Esophagus muscularis mucosa (tissue), 4 donors: ENCODE measurements around the gene NCF4. TPM values are rescaled to one million over a fixed set of nuclear protein-coding genes. Genes with fewer than 3 reads are reported as not detected.

Experiments
- DNase-seq: peaks from one replicate; pipeline ENCODE4 v3.0.0-alpha.2; 2017; ENCODE audit errors: extremely low spot score
- H3K27ac ChIP-seq, 4 donors: fragments of 200-600 bp; sonication (generic); replicated peaks in 1 of 4; 1 replicate in 3 of 4; 2 replicates in 1 of 4; pipeline ENCODE4 v1.5.1; 2016 to 2019; ENCODE audit warnings: mild to moderate bottlenecking in 1 of 4
- H3K27me3 ChIP-seq, 4 donors: fragments of 200-600 bp; sonication (generic); one replicate each; pipeline versions ENCODE4 v1.5.1 to v1.6.0; 2016 to 2019
- H3K36me3 ChIP-seq, 4 donors: fragments of 200-600 bp; sonication (generic); one replicate each; pipeline ENCODE4 v1.5.1; 2016 to 2019
- H3K4me1 ChIP-seq, 4 donors: fragments of 200-600 bp; sonication (generic); one replicate each; pipeline ENCODE4 v1.5.1; 2016 to 2019
- H3K4me3 ChIP-seq, 4 donors: fragments of 200-600 bp; sonication (generic); 1 replicate in 2 of 4; 2 replicates in 2 of 4; pipeline ENCODE4 v1.5.1; 2016 to 2019; ENCODE audit warnings: mild to moderate bottlenecking in 4 of 4, moderate library complexity in 1 of 4
- H3K9me3 ChIP-seq, 4 donors: fragments of 200-600 bp; sonication (generic); 1 replicate in 3 of 4; 2 replicates in 1 of 4; pipeline ENCODE4 v1.5.1; 2016 to 2019
- EP300 ChIP-seq: sonication (generic); formaldehyde crosslinking; IDR thresholded peaks from one replicate; pipeline ENCODE4 v1.6.1; 2017; ENCODE audit warnings: antibody characterized with exemption
- POLR2A ChIP-seq: fragments of 450-650 bp; IDR thresholded peaks from one replicate; pipeline ENCODE4 v1.6.1; 2017; ENCODE audit warnings: antibody characterized with exemption, moderate library complexity, mild to moderate bottlenecking, low read depth
- POLR2AphosphoS5 ChIP-seq, 2 donors: sonication (generic); formaldehyde crosslinking; IDR thresholded peaks; one replicate each; pipeline ENCODE4 v1.6.1; 2017; ENCODE audit warnings: antibody characterized with exemption in 2 of 2
- WGBS: methylation state at CpG from one replicate; pipeline ENCODE4 v1.1.5; 2018; 5-methylcytosine and 5-hydroxymethylcytosine counted together
- intact Hi-C: fragments of 100-400 bp; cut with DNase I; formaldehyde crosslinking; loops from one replicate; pipeline ENCODE4 v1.15.1; 2023
- total RNA-seq, 4 donors: library from RNA; depleted of rRNA; stranded (reverse); fragments of >200 nt; gene quantifications; one replicate each; pipeline versions ENCODE4 v1.1.0 to v1.2.1, GENCODE V29; 2016
- TF ChIP-seq, protein P1 (sequence below), 3 experiments: fragments of 200-600 bp in 2 of 3; fragments of 450-650 bp in 1 of 3; sonication (generic) in 2 of 3; IDR thresholded peaks; one replicate each; pipeline ENCODE4 v1.5.1; 2017 to 2019; ENCODE audit warnings: antibody characterized with exemption in 3 of 3, mild to moderate bottlenecking in 2 of 3, moderate library complexity in 1 of 3

Gene NCF4
- total RNA-seq, 4 donors from 2014 or later, result 8.4 to 26.0 (median 14.2) TPM

GRCh38 chr22:36907253-36908195, 46.7 kb downstream of the NCF4 start:
- peaks cover 0 to 45% (median 0%) of the 10 kb centered on the region in 4 donors for H3K27me3 ChIP-seq
- no peak for TF ChIP-seq POLR2AphosphoS5 (IDR thresholded peaks at IDR 0.05)
- TF ChIP-seq, protein P1, sequence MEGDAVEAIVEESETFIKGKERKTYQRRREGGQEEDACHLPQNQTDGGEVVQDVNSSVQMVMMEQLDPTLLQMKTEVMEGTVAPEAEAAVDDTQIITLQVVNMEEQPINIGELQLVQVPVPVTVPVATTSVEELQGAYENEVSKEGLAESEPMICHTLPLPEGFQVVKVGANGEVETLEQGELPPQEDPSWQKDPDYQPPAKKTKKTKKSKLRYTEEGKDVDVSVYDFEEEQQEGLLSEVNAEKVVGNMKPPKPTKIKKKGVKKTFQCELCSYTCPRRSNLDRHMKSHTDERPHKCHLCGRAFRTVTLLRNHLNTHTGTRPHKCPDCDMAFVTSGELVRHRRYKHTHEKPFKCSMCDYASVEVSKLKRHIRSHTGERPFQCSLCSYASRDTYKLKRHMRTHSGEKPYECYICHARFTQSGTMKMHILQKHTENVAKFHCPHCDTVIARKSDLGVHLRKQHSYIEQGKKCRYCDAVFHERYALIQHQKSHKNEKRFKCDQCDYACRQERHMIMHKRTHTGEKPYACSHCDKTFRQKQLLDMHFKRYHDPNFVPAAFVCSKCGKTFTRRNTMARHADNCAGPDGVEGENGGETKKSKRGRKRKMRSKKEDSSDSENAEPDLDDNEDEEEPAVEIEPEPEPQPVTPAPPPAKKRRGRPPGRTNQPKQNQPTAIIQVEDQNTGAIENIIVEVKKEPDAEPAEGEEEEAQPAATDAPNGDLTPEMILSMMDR (IDR thresholded peaks at IDR 0.05), result no peak
- no peak for TF ChIP-seq EP300
- no peak for TF ChIP-seq POLR2A
- H3K4me3 ChIP-seq, result no peak overlapping the region
- no peak for DNase-seq
- peaks cover 0 to 6% (median under 1%) of the 10 kb centered on the region in 4 donors for H3K4me1 ChIP-seq
- no peaks in the 10 kb centered on the region for H3K9me3 ChIP-seq
- H3K36me3 ChIP-seq, result no peaks in the 10 kb centered on the region
- no peak overlapping the region for H3K27ac ChIP-seq
- WGBS, result 81% methylated on average over 7 of the region's 7 CpGs
- intact Hi-C loops, result no loop called here

- intact Hi-C loops, result no loop called here
- H3K27ac ChIP-seq, result no peak overlapping the region
- DNase-seq, result no peak
- TF ChIP-seq, protein P1 (IDR thresholded peaks at IDR 0.05), result no peak
- no peak for TF ChIP-seq EP300
- TF ChIP-seq POLR2AphosphoS5 (IDR thresholded peaks at IDR 0.05), result no peak
- no peak for TF ChIP-seq POLR2A
- peaks cover 0 to 20% (median 0%) of the 10 kb centered on the region in 4 donors for H3K27me3 ChIP-seq
- H3K4me1 ChIP-seq, result peaks cover 0 to 14% (median 4%) of the 10 kb centered on the region in 4 donors
- no peaks in the 10 kb centered on the region for H3K36me3 ChIP-seq
- no peaks in the 10 kb centered on the region for H3K9me3 ChIP-seq
- H3K4me3 ChIP-seq, result no peak overlapping the region
Observed at GRCh38 chr22:36910461-36910860, 49.7 kb downstream of the NCF4 start.

DNA sequence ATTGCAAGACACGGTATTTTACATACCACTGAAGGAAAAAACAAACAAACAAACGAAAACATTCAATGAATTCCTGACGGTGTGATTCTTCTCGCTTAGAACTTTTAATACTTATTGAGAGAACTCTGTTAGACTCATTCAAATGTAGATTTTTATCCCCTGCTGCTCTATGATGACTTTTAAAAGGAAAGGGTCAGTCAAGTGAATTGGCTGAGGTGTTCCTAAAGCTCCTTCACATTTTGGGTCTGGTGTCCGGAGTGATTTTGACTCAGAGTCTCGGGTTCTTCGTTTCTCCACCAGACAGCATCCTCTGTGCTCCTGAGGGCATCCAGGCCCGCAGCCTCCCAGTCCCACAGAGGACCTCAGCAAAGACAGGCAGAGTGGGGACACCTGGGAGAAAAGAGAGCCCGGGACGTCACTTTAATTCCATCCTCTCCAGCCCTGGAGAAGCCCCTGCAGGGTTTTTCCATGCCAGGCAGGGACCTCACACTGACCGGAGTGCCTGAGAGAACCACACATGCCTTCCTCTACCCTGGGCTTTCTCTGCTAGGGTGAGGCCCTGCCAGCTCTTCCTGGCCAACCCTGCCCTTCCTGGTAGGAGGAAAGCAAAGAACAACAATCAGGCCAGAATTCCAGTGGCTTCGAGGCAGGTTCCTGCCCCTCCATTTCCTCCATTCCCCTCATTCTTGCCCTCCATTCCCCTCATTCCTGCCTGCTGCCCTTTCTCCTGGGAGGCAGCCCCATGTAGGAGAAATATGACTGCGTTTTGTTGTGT, 51.3 kb downstream of the NCF4 start:
- 60% methylated on average over 13 of the region's 13 CpGs for WGBS
- H3K36me3 ChIP-seq, result no peaks in the 10 kb centered on the region
- no peak for DNase-seq
- no peak overlapping the region for H3K4me3 ChIP-seq
- intact Hi-C loops, result no loop called here
- peaks cover 0 to 14% (median 4%) of the 10 kb centered on the region in 4 donors for H3K4me1 ChIP-seq
- no peaks in the 10 kb centered on the region for H3K9me3 ChIP-seq
- peaks cover 0 to 9% (median 0%) of the 10 kb centered on the region in 4 donors for H3K27me3 ChIP-seq
- TF ChIP-seq, protein P1 (IDR thresholded peaks at IDR 0.05), result no peak
- TF ChIP-seq POLR2A (no peak), EP300 (no peak), POLR2AphosphoS5 (IDR thresholded peaks at IDR 0.05) (no peak)
- no peak overlapping the region for H3K27ac ChIP-seq

GRCh38 chr22:36912694-36913426, 52.1 kb downstream of the NCF4 start:
- Histone ChIP-seq H3K4me3 (no peak overlapping the region), H3K27ac (peak overlapping the region in 3 of 4 donors; percentile 50 to 65 (median 63)), H3K27me3 (peaks cover 0 to 9% (median 0%) of the 10 kb centered on the region in 4 donors), H3K4me1 (peaks cover 0 to 14% (median 4%) of the 10 kb centered on the region in 4 donors), H3K36me3 (no peaks in the 10 kb centered on the region), H3K9me3 (no peaks in the 10 kb centered on the region)
- no peak for DNase-seq
- intact Hi-C loops, result no loop called here
- WGBS, result 75% methylated on average over 8 of the region's 8 CpGs
- no peak for TF ChIP-seq EP300
- no peak for TF ChIP-seq POLR2AphosphoS5 (IDR thresholded peaks at IDR 0.05)
- TF ChIP-seq, protein P1 (IDR thresholded peaks at IDR 0.05), result no peak
- no peak for TF ChIP-seq POLR2A
